Measurements from ENCODE around the gene SHFL.

- TF ChIP-seq, protein P1, sequence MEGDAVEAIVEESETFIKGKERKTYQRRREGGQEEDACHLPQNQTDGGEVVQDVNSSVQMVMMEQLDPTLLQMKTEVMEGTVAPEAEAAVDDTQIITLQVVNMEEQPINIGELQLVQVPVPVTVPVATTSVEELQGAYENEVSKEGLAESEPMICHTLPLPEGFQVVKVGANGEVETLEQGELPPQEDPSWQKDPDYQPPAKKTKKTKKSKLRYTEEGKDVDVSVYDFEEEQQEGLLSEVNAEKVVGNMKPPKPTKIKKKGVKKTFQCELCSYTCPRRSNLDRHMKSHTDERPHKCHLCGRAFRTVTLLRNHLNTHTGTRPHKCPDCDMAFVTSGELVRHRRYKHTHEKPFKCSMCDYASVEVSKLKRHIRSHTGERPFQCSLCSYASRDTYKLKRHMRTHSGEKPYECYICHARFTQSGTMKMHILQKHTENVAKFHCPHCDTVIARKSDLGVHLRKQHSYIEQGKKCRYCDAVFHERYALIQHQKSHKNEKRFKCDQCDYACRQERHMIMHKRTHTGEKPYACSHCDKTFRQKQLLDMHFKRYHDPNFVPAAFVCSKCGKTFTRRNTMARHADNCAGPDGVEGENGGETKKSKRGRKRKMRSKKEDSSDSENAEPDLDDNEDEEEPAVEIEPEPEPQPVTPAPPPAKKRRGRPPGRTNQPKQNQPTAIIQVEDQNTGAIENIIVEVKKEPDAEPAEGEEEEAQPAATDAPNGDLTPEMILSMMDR (IDR thresholded peaks at IDR 0.05 in 4 of 5, conservative IDR thresholded peaks at IDR 0.05 in 1 of 5): no peak
- TF ChIP-seq POLR2A (IDR thresholded peaks at IDR 0.05): no peak
Measured at GRCh38 chr19:10118960-10119359, 32.8 kb downstream of the SHFL start.

All from gastrocnemius medialis (tissue), 4 donors.